GM19438 (cell line): ENCODE results near the gene ZBTB20.

Experiments
- ATAC-seq: cut with Tn5 transposase; IDR thresholded peaks from one replicate; pipeline ENCODE4 v1.9.1; 2021; ENCODE audit warnings: low read depth; ENCODE audit not compliant: unreplicated experiment

Gene ZBTB20

DNA sequence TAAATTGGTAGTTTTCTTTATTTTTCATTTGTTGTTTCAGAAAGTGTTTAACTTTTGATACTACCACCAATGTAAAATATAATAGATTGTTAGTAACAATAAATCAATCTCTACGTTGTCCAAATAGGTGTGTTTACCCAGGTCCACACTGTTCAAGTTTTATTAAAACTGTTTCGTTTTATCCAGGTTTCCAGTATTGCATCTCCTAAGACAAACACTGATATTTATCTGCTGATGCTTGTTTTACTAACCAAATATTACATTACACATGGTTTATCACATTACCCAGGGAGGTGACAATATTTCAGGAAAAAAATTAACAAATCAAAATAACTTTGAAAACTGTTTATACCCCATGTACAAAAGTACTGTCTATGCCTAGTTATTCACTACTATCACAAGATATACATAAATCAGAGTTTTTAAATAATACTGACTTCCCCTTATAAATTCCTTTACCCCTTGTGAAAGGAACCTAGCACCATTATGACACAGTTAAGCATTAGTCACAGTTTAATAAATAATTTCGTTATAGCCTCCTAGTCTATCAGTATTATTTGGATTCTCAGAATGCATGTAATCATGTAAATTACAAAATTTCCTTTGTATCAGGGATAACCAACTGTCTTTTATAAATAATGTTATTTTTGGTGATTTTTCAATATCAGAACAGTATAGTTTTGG, 205.3 kb downstream of the ZBTB20 start:
- ATAC-seq, result no peak

- no peak for ATAC-seq
Observed at GRCh38 chr3:114939920-114940319, 207.2 kb downstream of the ZBTB20 start.

DNA sequence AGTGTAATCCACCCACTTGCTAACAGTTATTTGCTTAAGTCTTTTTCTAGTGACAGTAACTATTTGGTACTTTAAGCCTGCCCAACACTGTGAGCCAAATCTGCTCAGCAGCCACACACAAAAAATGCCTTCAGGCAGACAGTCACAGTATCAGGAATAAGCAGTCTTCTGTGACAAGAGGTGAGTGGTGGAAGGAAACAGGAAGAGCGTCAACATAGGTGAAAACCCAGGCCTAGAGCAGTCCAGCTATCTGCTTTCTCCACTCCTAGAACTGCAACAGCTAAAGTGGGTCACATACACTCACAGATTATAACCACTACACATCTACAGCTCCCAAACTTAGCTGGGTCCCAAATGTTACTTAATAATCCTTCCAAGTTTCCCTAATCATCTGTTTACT, 213.7 kb downstream of the ZBTB20 start:
- ATAC-seq, result no peak

DNA sequence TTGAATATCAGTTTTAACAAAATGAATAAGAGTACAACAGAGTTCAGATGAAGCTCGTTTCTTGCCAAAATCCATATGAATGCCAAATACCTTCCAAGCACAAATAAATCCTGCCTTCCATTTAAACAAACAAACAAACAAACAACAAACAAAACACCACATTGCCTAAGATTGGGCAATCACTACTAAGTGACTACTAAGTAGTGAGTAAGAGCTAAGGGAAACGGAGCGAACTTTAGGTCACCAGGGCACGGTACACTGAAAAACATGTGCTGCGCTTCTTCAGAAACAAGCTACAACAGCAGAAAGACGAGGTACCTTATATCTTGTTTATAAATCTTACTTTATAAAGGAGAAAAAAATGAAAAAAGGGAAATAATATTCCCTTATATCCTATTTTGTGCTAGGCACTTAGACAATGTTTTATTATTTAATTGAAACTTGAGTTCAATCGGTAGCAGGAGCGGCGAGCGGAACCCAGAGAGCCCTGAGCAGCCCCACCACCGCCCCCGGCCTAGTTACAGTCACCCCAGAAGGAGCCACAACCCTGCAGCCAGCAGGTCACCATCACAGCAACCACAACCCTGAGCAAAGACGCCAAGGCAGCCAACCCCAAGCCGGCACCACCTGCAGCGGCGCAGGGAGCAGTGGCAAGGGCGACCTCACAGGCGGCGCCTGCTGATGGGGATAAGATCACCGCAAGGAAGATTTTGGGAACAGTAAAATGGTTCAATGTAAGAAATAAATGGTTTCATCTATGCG, 216.9 kb downstream of the ZBTB20 start:
- ATAC-seq, result no peak

- no peak for ATAC-seq
Observed at GRCh38 chr3:114928989-114929640, 218.0 kb downstream of the ZBTB20 start.

DNA sequence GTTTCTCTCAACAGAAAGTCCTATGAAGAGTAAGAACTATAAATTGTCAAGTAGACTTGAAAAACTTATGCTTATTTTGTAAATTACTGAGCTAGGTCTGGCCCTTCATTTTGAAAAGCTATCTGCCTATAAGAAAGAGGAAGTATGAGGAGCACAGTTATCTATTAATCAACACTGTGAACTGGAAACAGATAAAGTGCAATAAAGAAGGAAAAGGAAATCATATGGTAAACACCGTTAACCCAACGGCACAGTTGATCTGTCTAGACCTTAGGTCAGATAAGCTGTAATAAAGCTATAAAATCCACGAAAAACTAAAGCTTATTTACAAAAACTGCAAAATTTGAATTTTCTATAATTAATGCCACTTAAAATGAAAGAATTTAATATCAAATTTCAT, 242.5 kb downstream of the ZBTB20 start:
- ATAC-seq, result no peak

DNA sequence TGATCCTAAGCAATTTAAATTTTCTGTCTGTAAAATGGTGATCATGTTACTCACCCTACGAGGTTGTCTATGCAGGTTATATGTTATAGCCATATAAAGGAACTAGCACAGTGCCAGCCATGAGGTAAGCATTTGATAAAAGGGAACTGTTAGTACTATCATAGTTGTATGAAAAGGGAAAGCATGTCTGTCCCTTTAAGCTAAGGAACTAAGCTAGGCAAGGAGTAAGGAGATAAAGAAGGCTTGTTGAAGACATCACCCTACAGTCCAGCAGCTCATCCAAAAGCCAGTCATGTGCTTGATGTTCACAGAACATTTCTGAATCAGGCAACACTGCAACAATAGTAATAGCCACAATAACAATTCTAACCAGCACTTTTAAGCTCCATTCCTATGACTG, 243.9 kb downstream of the ZBTB20 start:
- peak; percentile 9 for ATAC-seq

- peak; percentile 37 for ATAC-seq
Observed at GRCh38 chr3:114902691-114903101, 244.4 kb downstream of the ZBTB20 start.

GRCh38 chr3:114900908-114901307, 246.2 kb downstream of the ZBTB20 start:
- no peak for ATAC-seq

DNA sequence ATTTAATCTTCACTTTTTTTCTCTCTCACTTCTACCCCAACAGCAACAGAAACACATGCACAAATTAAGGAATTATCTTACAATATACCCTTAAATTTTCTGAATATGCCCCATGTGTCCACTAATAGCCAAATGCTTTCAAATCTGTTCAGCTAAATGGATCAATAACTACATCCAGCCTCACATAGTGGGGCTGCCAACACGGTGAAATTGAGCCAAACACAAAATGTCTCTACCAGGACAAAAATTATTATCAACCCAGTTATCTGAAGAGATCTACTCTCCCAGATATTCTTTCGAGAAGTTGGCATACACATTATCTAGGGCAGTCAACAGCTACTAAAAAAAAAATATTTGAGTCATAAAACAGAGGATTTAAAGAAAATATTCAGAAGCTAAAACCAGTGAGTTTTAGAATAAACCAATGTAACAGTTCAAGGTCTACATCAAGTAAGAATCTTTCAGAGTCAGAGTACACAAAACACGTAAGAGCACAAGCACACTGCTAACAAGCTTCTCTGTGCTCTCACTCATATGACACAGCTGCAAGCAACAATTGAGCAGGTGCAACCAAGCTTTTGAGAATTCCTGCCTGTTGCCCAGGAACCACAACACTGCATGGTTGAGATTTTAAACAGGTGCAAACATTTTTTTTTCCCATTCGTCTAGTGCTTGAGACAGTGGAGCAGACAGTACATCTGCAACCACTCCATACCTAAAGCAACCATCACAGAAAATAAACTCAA, 247.7 kb downstream of the ZBTB20 start:
- peak; percentile 60 for ATAC-seq

- ATAC-seq, result no peak
Observed at GRCh38 chr3:114896978-114897377, 250.1 kb downstream of the ZBTB20 start.

DNA sequence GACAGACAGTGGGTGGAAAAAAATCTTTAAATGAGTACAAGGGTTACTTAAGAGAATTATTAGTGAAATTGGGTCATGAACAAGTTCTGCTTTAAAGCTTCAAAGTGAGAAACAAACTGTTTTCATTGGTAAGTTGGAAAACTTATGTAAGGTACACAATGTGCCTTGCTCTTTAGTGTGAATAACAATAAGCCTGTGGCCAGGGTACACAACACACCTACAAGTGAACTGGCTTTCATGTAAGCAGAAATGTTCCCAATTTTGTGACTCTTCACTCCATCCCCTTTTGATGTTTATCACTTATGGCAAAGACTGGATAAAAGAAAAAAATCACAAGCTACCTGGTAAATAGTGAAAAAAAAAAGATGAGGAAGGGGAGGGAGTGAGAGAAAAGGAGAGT, 253.7 kb downstream of the ZBTB20 start:
- ATAC-seq, result no peak

- no peak for ATAC-seq
Observed at GRCh38 chr3:114892880-114893279, 254.2 kb downstream of the ZBTB20 start.

DNA sequence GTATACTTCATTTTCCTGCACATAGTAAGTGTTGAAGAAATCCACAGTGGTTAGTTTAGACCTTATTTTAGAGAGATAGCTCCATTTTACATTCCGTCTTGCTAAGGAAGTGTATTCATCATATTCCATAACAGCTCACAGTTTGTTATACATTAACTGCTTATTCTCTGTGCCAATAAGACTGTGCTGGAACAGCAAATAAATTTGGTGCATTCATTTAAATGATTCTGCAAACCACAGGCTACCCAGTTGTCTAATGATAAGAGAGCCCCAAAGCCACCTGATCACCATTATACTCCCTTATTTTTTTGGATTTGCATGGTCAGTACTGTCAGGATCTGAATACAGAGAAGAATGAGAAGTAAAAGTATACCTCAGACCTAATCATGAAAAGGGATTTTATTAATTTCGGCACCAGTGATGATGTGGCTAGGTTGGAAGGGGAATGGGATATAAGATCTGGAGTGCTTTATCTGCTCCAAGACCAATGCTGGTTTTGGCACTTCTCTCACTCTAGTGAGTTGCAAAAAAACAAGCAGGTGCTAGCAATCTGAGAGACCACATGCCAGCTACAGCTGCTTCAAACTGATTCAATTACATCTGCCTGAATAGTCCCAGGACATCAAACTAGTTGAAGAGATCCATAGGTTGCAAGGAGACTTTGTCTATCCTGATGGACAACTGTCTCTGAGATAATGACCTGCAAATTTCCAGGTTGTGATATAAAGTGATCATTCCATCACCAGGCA, 254.8 kb downstream of the ZBTB20 start:
- no peak for ATAC-seq

- ATAC-seq, result no peak
Observed at GRCh38 chr3:114887806-114888205, 259.3 kb downstream of the ZBTB20 start.

- no peak for ATAC-seq
Observed at GRCh38 chr3:114886905-114887304, 260.2 kb downstream of the ZBTB20 start.

- ATAC-seq, result no peak
Observed at GRCh38 chr3:114884213-114884923, 262.7 kb downstream of the ZBTB20 start.

- no peak for ATAC-seq
Observed at GRCh38 chr3:114880078-114880477, 267.0 kb downstream of the ZBTB20 start.
